GM18868 (cell line): Measurements from ENCODE around the gene FAM53A.
"Not testable (repeated sequence)": the region's sequence is repeated elsewhere in the genome, so short reads cannot be mapped to it uniquely, and the experiment has no call there.

Source experiments
- ATAC-seq: cut with Tn5 transposase; IDR thresholded peaks from one replicate; pipeline ENCODE4 v1.9.1; 2021; ENCODE audit warnings: mild to moderate bottlenecking, moderate library complexity; ENCODE audit not compliant: unreplicated experiment

The FAM53A gene

DNA sequence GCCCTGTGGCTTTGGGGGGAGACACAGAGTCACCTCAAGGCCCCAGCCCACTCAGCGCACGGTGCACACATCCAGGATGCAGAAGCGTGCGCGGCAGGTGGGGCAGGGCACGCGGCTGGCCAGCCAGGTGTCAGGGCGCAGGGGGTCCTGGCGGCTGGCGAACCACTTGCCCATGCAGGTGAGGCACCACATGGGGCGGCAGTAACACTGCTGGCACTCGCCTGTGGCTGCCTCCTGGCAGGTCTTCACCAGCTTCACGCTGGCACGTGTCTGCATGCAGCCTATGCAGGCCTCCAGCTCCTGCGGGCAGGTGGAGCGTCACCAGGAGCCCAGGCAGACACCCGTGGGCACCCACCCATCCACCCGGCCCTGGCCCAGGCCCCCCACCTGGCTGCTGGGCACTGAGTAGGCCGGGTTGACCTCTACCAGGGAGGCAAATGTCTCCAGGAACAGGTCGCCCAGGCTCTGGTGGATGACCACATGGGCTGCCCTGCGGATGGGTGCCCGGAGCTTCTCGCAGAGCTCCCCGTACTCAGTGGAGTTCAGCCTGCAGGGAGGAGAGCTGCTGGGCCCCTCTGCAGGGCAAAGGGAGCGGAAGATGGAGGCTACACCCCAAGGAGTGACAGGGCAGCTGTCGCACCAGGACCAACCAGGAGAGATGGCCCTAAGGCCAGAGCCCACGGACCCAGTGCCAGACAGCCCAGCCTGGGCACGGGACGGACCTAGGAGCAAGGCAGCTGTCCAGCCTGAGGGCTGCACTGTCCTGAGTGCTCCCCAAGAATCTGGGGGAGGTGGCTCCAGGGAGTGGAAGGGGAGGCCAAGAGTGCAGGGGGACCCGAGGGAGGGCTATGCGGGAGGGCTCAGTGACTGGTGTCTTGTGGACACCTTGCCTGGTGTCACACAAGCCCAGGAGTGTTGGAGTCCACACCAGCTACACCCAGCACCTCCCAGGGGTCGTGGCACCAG lies 33.3 kb upstream of the FAM53A start:
- no peak for ATAC-seq

GRCh38 chr4:1716065-1716945 lies 32.2 kb upstream of the FAM53A start:
- no peak for ATAC-seq

DNA sequence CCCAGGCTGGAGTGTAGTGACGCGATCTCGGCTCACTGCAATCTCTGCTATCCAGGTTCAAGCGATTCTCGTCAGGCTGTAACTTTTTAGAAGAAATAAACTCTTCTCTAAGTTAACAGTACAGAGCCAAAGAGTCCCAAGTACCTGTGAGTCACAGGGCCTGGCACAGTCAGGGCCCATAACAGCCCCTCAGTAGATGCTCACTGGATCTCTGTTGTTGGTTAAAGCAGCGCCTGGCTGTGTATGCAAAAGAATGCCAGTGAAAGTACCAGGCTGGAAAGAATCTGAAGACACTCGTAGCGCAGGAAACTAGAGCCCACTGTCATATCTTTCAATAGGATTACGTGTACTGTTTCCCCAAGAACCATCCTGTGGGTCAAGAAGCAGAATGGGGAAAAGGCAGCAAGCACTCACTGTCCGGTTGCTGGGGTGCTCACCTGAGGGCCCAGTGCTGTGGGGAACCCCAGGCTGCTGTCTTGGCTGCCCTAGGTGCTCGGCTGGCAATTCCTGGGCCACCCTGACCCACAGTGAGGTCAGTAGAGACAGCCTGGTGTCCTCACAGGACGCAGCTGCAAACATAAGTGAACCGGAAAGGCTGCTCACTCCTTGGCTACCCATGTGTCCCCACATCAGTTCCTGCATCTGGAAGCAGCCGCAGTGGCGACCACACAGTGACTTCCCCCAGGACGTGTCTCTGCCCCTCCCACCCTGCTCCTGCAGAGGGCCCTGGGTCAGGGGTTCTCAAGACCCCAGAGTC lies 31.1 kb upstream of the FAM53A start:
- no peak for ATAC-seq

- ATAC-seq, result no peak
Measured at GRCh38 chr4:1714303-1715001, 30.3 kb upstream of the FAM53A start.

DNA sequence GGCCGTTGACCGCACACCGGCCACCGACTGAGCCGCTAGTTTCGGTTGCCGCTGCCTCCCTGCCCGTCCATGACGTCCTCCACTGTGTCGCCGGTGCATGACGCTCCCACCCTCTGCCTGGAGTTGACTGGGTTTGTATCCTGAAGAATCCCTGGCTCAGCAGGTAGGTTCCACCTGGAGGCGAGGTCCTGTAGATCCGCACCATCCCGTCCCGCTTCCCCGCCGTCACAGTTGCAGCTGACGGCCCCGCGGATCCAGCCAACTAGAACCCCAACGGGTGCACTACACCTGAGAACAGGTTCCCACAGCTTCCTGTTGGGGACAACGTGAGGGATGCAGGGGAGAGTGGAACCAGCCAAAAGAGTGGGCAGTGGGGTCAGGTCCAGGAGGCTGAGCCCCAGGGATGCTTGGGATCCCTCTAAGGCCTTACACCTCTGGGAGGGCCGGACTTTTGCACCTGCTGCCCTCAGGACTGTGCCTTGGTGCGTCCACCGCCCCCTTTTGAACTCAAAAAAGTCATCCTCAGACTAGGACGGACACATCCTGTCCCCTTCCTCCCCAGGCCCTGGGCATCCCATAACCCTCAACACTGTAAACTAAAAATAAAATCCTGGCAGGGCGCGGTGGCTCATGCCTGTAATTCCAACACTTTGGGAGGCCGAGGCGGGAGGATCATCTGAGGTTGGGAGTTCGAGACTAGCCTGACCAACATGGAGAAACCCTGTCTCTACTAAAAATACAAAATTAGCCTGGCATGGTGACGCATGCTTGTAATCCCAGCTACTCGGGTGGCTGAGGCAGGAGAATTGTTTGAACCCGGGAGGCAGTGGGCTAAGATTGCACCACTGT lies 29.1 kb upstream of the FAM53A start:
- ATAC-seq, result peak; percentile 2

GRCh38 chr4:1712216-1713002 lies 28.3 kb upstream of the FAM53A start, which contains the start of gene SLBP:
TSS of gene SLBP (minus strand) at chr4:1712319. CDS start at chr4:1712188, 131 bp downstream.
- ATAC-seq, result peak; percentile 79

- ATAC-seq, result peak; percentile 6
Measured at GRCh38 chr4:1711571-1712215, 27.6 kb upstream of the FAM53A start.

DNA sequence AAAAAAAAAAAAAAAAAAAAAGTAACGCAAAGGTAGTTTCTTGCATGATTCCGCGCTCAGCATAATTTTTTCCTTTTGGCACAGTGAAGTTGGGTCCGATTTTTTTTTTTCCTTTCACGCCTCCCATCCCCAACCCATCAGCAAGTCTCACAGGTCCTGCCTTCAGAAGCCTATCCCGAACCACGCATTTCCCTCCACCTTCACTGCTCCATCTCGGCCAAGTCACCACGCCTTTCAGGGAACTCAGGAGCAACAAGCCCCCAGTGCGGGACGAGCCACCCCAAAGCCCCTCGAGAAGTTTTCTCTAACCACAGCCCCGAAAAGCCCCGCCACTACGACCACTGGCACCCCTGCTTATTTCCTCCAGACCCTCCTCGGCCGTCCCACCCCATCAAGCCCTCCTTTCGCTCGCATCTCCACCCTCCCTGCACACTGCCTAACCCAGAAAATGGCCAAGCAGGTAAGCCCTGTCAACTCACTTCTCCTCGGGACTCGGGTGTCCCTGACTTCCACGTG lies 27.0 kb upstream of the FAM53A start:
- no peak for ATAC-seq

DNA sequence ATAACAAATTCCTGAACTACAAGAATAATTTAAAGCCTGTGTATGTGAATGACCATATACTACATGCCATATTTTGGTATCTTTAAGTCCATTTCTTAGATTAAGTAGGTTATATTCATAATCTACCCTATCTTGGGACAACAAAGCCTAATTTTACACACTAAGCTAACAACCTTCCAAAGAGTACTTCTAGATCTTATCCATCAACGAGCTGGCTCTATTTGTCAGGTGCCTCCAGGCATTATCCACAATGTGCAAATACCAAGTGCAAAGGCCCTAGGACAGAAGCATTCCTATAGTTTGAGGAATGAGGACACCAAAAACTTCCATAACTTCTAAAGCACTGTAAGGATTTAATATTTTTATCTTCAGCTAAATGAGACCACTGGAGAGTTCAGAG lies 24.5 kb upstream of the FAM53A start:
- ATAC-seq, result no peak

DNA sequence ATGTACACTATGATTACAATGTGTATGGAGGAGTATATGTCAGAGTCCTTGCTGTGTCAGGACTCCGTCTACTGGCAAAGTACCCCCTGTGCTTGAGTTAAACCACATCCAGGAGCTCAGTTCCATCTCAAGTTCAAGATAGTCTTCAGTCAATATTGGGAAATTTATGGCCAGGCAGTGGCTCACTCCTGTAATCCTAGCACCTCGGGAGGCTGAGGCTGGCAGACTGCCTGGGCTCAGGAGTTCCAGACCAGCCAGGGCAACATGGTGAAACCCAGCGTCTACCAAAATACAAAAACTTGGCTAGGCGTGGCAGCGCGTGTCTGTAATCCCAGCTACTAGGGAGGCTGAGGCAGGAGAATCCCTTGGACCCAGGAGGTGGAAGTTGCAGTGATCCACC lies 22.2 kb upstream of the FAM53A start:
- no peak for ATAC-seq

GRCh38 chr4:1705732-1706131 lies 21.6 kb upstream of the FAM53A start:
- ATAC-seq, result no peak

- ATAC-seq, result no peak
Measured at GRCh38 chr4:1703867-1704266, 19.8 kb upstream of the FAM53A start.

DNA sequence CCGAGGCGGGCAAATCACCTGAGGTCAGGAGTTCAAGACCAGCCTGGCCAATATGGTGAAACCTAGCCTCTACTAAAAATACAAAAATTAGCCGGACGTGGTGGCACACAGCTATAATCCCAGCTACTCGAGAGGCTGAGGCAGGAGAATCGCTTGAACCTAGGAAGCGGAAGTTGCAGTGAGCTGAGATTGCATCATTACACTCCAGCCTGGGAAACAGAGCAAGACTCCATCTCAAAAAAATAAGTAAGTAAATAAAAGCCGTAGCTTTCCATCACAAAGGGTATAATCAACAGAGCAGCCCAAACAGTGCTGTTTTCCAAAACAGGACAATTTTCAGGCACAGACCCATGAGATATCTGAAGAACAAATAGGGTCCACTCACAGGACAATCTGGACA lies 17.6 kb upstream of the FAM53A start:
- not testable (repeated sequence) for ATAC-seq

DNA sequence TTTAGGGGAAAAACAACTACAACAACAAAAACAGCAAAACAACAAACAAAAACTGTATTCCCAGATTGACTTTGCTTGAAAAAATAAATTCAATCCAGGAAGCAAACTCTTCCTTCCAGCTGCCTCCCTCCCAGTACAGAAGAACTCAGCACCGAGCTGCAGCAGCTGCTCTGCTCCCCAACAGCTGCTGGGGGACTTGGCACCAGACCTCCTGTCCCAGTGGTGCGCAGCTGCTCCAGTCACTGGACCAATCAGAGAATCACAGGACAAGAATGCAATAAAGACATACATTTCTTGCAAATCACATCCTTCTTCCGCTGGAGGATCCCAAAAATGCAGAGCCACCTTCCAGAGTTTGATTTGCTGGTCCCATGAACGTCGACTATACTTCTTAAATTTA lies 11.8 kb upstream of the FAM53A start:
- ATAC-seq, result no peak

DNA sequence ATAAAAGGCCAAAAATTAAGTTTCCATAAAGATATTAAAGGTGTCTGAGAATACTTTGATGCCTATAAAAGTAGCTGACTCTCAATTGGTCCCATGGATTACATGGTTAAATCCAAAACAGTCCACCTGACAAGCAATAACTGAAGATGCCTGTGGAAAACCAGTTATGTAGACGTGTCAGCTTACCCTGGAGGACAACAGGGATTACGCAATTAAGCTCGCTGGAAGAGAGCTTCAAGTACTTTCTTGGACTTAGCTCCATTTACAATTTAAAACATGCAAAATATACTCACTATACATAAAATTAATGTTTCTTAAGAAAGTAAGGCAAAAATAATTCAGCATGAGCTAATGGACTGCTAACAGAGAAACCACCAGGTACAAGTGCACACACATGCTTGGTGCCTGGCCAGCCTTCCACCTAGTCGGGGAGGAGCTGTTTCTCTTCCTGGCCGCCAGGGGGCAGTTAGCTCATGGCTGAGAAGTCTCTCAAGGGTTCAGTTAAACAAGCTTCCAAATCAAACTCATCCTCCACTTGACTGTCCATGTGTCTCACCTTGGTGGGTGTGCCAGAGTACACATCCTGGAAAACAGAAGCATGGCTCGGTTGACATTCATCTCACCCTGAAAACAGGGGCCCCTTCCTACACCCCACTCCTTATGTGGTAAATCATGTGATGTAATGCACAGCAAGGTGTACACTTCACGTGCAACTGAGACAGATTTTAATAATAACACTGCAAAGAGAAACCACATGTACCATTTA lies 9.2 kb upstream of the FAM53A start:
- ATAC-seq, result no peak

GRCh38 chr4:1691737-1692373 lies 7.7 kb upstream of the FAM53A start:
- no peak for ATAC-seq

- ATAC-seq, result no peak
Measured at GRCh38 chr4:1690698-1691097, 6.6 kb upstream of the FAM53A start.
